ENCODE results near the gene GKN1. TPM values are rescaled to one million over a fixed set of nuclear protein-coding genes. Genes with fewer than 3 reads are reported as not detected.

The GKN1 gene
- total and polyA plus RNA-seq, 7 donors: 0.21 to 0.23 TPM; not detected in 5

- Histone ChIP-seq H3K9me3 (no peaks in the 10 kb centered on the region), H3K4me1 (no peaks in the 10 kb centered on the region), H3K27ac (no peak overlapping the region), H3K4me3 (no peak overlapping the region), H3K27me3 (ENCODE audit: insufficient read depth in 3 of 3, low read length in 2 of 3) (no peaks in the 10 kb centered on the region), H3K36me3 (ENCODE audit: insufficient read depth in 1 of 2, low read depth in 1 of 2) (no peaks in the 10 kb centered on the region)
- no peak for ATAC-seq
- 67 to 72% (median 71%) methylated on average over 4 of the region's 4 CpGs for WGBS, 3 donors
- TF ChIP-seq, protein P1, sequence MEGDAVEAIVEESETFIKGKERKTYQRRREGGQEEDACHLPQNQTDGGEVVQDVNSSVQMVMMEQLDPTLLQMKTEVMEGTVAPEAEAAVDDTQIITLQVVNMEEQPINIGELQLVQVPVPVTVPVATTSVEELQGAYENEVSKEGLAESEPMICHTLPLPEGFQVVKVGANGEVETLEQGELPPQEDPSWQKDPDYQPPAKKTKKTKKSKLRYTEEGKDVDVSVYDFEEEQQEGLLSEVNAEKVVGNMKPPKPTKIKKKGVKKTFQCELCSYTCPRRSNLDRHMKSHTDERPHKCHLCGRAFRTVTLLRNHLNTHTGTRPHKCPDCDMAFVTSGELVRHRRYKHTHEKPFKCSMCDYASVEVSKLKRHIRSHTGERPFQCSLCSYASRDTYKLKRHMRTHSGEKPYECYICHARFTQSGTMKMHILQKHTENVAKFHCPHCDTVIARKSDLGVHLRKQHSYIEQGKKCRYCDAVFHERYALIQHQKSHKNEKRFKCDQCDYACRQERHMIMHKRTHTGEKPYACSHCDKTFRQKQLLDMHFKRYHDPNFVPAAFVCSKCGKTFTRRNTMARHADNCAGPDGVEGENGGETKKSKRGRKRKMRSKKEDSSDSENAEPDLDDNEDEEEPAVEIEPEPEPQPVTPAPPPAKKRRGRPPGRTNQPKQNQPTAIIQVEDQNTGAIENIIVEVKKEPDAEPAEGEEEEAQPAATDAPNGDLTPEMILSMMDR (IDR thresholded peaks at IDR 0.05): no peak
- DNase-seq: no peak
- intact Hi-C loops (cut with DNase I): no loop called here
Measured at GRCh38 chr2:68977453-68977852, 3.0 kb downstream of the GKN1 start.

GRCh38 chr2:68978098-68978497, 3.7 kb downstream of the GKN1 start:
- no peak for DNase-seq
- H3K4me3 ChIP-seq: no peak overlapping the region
- H3K27ac ChIP-seq: no peak overlapping the region
- 66 to 84% (median 73%) methylated on average over 3 of the region's 3 CpGs for WGBS, 3 donors
- H3K4me1 ChIP-seq: no peaks in the 10 kb centered on the region
- TF ChIP-seq, protein P1 (IDR thresholded peaks at IDR 0.05): no peak
- no peak for ATAC-seq
- no peaks in the 10 kb centered on the region for H3K9me3 ChIP-seq
- intact Hi-C loops (cut with DNase I): no loop called here
- no peaks in the 10 kb centered on the region for H3K27me3 ChIP-seq (ENCODE audit: insufficient read depth in 3 of 3, low read length in 2 of 3)
- H3K36me3 ChIP-seq (ENCODE audit: insufficient read depth in 1 of 2, low read depth in 1 of 2): no peaks in the 10 kb centered on the region

DNA sequence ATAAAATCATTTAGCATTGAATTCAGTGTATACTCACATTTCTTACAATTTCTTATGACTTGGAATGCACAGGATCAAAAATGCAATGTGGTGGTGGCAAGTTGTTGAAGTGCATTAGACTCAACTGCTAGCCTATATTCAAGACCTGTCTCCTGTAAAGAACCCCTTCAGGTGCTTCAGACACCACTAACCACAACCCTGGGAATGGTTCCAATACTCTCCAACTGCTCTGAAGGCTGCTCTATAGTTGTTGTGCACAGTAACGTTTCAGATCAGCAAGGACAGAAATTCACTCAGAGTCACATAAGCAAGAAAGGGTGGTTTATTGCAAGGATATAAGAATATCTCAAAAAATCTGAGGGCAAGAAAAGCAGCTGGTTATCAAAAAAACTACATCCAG, 6.5 kb downstream of the GKN1 start:
- TF ChIP-seq, protein P1 (IDR thresholded peaks at IDR 0.05): no peak
- WGBS, 3 donors: 56 to 69% (median 63%) methylated on average over 1 of the region's 1 CpG
- H3K27ac ChIP-seq: no peak overlapping the region
- no peaks in the 10 kb centered on the region for H3K27me3 ChIP-seq (ENCODE audit: insufficient read depth in 3 of 3, low read length in 2 of 3)
- H3K4me3 ChIP-seq: no peak overlapping the region
- no peaks in the 10 kb centered on the region for H3K9me3 ChIP-seq
- DNase-seq: no peak
- ATAC-seq: no peak
- H3K36me3 ChIP-seq (ENCODE audit: insufficient read depth in 1 of 2, low read depth in 1 of 2): no peaks in the 10 kb centered on the region
- H3K4me1 ChIP-seq: no peaks in the 10 kb centered on the region
- intact Hi-C loops (cut with DNase I): no loop called here

DNA sequence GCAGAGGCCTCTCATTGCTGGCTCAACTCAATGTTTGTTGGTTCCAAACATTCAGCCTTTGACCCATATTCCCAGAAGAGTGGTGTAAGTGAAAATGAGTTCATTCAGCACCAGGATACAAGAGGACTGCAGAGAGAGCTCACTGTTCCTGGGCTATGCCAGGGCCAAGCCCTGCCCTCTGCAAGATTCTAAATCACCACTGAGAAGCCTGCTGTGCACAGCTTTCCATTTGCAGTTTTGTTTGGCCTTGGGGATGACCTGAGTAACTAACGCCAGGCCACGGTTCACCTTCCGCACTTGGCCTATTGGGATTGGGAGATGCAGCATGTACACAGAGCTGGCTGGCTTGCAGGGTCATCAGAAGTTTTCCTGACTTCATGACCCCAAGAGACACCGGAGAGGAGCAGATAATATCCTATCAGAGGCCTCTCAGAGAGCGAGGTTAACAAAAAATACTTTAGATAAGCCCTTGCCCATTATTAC, 12.6 kb downstream of the GKN1 start:
- H3K27me3 ChIP-seq (ENCODE audit: insufficient read depth in 3 of 3, low read length in 2 of 3): no peaks in the 10 kb centered on the region
- TF ChIP-seq, protein P1 (IDR thresholded peaks at IDR 0.05): no peak
- H3K27ac ChIP-seq: no peak overlapping the region
- H3K9me3 ChIP-seq: no peaks in the 10 kb centered on the region
- no peak overlapping the region for H3K4me3 ChIP-seq
- ATAC-seq (no peak), DNase-seq (peak in 1 of 2 donors; percentile 16)
- intact Hi-C loops (cut with DNase I): no loop called here
- H3K4me1 ChIP-seq: no peaks in the 10 kb centered on the region
- no peaks in the 10 kb centered on the region for H3K36me3 ChIP-seq (ENCODE audit: insufficient read depth in 1 of 2, low read depth in 1 of 2)
- 73 to 77% (median 74%) methylated on average over 5 of the region's 5 CpGs for WGBS, 3 donors

- ATAC-seq (no peak), DNase-seq (no peak)
- 47 to 59% (median 51%) methylated on average over 5 of the region's 5 CpGs for WGBS, 3 donors
- Histone ChIP-seq H3K4me3 (no peak overlapping the region), H3K27ac (no peak overlapping the region), H3K9me3 (no peaks in the 10 kb centered on the region), H3K27me3 (ENCODE audit: insufficient read depth in 3 of 3, low read length in 2 of 3) (no peaks in the 10 kb centered on the region), H3K4me1 (no peaks in the 10 kb centered on the region), H3K36me3 (ENCODE audit: insufficient read depth in 1 of 2, low read depth in 1 of 2) (no peaks in the 10 kb centered on the region)
- intact Hi-C loops (cut with DNase I): no loop called here
- TF ChIP-seq, protein P1 (IDR thresholded peaks at IDR 0.05): no peak
Measured at GRCh38 chr2:68989035-68989434, 14.6 kb downstream of the GKN1 start.

Data from psoas muscle (tissue), 8 donors.